ENCODE measurements around the gene NUPR1.
"Not testable (repeated sequence)": the region's sequence is repeated elsewhere in the genome, so short reads cannot be mapped to it uniquely, and the experiment has no call there.

NUPR1 gene

DNA sequence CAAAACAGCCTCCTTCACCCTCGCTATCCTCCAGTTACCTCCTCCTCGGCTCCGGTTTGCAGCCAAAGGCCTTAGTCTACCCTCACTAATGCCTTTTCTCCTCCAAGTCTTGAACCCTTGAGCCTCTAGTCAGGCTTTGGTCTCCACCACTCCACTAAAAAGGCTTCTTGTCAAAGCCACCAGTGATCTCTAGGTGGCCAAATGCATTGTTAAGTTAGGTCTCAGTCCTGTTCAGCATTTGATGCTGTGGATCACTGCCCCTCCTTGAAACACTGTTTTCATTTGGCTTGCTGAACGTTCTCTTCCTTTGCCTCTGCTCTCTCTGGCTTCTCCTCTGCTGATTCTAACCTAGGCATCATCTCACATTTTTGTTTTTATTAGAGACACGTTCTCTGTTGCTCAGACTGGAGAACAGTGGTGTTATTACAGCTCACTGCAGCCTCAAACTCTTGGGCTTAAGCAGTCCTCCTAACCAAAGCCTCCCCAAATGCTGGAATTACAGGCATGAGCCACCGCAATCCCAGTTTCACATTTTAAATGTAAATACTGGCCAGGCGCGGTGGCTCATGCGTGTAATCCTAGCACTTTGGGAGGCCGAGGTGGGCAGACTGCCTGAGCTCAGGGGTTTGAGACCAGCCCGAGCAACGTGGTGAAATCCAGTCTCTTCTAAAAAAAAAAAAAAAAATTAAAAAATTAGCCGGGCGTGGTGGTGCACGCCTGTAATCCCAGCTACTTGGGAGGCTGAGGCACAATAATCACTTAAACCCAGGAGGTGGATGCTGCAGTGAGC is 16.1 kb upstream of the NUPR1 start:
- no peak for DNase-seq (ENCODE audit: low read depth)

DNA sequence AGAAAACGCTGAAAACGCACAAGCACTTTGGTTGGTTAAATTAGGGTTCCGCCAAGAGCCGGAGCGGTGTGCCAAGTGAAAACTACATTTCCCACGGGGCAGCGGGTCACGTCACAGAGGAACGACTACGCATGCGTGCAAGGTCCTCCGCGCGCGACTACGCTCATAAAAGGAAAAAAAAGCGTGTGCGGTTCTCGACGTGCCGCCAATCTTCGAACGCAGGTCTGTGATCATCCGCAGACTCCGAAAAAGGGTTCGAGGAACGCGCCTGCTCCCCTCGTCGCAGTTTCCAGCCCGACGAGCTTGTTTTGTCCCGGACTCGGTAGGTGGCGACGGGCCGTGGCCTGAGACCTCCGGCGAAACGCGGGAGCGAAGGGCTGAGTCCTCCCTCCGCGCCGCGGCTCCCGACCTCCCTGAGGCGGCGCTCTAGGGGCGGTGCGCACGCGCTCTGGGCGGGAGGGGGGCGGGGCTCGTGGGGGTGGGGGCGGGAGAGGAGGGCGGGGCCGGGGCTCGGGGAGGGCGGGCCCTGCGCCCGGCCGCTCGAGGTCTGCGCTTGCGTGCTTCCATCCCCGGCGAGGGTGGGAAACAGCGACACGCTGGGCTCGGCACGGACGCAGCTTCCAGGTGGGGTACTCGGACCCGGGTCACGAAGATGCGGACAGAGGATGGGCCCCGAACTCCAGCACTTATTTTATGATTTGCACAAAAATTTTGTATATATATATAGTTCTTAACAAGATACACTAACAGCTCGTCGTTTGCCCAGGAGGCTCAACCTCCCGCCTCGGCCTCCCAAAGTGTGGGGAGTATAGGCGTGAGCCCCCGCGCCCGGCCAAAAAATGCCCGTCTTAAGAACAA is 15.2 kb upstream of the NUPR1 start, which contains the start of gene SGF29:
Gene SGF29 (plus strand): TSS at position 145 of the 858 bp plus-strand sequence. CDS start 27,150 bp downstream, outside the sequence.
- DNase-seq (ENCODE audit: low read depth), result peak; percentile 87

DNA sequence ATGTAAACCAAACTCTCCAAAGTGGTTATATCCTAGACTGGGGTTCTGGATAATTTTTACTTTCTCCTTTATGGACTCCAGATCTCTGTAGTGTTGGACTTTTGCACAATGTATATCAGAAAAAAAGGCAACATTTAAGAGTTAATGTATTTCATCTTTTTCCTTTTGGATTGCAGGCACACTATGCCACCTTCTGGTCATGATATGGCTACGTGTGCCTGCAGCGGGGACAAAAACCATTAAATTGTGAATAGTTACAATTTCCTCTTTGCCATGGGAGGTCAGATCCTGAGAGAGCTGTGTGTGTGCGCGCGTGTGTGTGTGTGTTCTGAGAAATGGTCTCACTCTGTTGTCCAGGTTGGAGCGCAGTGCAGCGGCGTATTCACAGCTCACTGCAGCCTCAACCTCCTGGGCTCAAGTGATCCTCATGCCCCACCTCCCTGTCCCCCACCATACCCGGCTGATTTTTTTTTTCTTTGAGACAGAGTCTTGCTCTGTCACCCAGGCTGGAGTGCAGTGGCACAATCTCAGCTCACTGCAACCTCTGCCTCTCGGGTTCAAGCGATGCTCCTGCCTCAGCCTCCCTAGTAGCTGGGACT is 10.6 kb upstream of the NUPR1 start:
- no peak for DNase-seq (ENCODE audit: low read depth)

GRCh38 chr16:28548306-28548802 is 9.6 kb upstream of the NUPR1 start:
- no peak for DNase-seq (ENCODE audit: low read depth)

GRCh38 chr16:28546626-28547025 is 7.9 kb upstream of the NUPR1 start:
- no peak for DNase-seq (ENCODE audit: low read depth)

DNA sequence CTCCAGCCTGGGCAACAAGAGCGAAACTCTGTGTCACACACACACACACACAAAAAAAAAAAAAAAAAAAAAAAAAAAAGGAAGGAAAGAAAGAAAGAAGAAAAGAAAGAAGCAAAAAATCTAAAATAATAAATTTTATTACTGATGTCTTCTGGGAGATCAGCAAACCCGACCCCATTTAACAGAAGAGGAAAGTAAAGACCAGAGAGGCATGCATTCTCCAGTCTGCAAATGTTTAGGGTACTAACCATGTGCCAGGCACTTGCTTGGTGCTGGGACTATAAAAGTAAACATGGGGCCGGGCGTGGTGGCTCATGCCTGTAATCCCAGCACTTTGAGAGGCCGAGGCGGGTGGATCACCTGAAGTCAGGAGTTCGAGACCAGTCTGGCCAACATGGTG is 7.2 kb upstream of the NUPR1 start:
- not testable (repeated sequence) for DNase-seq (ENCODE audit: low read depth)

DNA sequence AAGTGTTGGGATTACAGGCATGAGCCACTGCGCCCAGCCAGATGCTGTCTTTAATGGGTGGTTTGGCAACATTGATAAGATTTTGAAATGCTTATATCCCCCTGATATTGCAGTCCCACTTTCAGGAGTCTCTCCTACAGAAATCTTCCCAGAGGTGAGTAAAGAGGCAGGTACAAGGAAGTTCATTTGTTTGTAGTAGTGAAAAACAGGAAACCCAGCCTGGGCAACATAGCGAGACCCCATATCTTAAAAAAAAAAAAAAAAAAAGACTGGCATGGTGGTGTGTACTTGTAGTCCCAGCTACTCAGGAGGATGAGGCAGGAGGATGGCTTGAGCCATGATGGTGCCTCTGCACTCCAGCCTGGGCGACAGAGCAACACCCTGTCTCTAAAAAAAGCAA is 6.2 kb upstream of the NUPR1 start:
- DNase-seq (ENCODE audit: low read depth), result no peak

DNA sequence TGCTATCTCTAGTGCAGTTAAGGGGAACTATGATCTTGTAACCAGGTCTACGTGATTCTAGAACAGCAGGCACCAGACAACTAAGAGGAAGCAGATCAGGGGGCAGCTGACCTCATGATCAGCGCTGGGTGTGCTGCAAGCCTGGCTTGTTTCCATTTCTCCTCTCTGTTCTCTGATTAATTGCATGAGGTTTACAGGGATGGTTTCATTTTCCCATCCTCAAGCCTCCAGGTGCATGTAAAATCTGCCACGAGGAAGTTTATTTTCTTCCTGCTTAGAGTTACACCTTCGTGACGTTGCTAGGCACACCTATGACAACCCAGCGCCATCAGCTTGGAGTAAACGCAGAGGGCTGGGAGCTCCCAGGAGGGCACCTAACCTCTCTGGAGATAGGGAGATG is 4.3 kb upstream of the NUPR1 start:
- no peak for DNase-seq (ENCODE audit: low read depth)

GRCh38 chr16:28542646-28543045 is 3.9 kb upstream of the NUPR1 start:
- DNase-seq (ENCODE audit: low read depth), result no peak

- no peak for DNase-seq (ENCODE audit: low read depth)
These were observed 1.6 kb upstream of the NUPR1 start for GRCh38 chr16:28540346-28540745.

DNA sequence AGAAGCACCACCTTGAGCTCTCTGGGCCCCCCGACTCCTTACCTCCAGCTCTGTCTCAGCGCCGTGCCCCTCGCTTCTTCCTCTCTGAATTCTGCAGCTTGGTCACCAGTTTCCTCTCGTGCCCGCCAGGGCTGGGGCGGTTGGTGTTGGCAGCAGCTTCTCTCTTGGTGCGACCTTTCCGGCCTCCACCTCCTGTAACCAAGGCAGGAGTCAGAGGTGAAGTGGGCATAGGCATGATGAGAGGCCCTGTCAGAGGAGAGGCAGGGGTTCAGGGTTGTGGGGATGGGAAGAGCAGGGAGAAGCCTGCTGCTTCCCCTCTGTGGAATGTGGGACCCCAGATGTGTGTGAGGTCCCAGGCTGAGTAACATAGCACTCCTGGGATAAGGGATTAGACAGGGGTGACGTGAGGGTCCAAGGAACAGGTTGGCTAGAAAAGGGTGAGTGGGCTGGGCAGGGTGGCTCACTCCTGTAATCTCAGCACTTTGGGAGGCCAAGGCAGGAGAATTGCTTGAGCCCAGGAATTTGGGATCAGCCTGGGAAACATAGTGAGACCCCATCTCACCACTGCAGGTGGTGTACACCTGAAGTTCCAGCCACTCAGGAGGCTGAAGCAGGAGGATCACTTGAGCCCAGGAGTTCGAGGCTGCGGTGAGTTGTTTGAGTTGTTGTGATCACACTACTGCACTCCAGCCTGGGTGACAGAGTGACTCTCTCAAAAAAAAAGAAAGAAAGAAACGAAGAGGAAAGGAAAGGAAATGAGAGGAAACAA is 626 bp downstream of the NUPR1 start:
- no peak for DNase-seq (ENCODE audit: low read depth)

DNA sequence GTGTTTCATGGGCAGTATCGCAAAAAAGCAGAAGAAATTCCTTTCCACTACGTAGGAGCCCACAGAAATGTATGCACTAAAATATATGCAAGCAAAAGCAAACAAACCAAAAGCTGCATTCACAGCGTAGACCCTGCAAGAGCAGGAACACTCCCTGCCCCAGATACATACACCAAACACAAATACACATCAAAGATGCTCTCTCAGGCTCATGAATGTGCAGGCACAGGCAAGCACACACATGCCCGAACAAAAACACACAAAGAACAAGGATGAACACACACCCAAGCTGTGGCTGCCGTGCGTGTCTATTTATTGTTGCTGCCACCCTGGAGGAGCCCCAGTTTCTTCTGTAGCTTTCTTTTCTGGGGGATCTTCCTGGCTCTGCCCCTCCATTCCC is 1.7 kb downstream of the NUPR1 start:
- DNase-seq (ENCODE audit: low read depth), result no peak

- no peak for DNase-seq (ENCODE audit: low read depth)
These were observed 4.0 kb downstream of the NUPR1 start for GRCh38 chr16:28534542-28535373.

GRCh38 chr16:28532940-28533647 is 5.7 kb downstream of the NUPR1 start:
- no peak for DNase-seq (ENCODE audit: low read depth)

- no peak for DNase-seq (ENCODE audit: low read depth)
These were observed 6.7 kb downstream of the NUPR1 start for GRCh38 chr16:28531777-28532744.

- no peak for DNase-seq (ENCODE audit: low read depth)
These were observed 9.7 kb downstream of the NUPR1 start for GRCh38 chr16:28529124-28529523.

DNA sequence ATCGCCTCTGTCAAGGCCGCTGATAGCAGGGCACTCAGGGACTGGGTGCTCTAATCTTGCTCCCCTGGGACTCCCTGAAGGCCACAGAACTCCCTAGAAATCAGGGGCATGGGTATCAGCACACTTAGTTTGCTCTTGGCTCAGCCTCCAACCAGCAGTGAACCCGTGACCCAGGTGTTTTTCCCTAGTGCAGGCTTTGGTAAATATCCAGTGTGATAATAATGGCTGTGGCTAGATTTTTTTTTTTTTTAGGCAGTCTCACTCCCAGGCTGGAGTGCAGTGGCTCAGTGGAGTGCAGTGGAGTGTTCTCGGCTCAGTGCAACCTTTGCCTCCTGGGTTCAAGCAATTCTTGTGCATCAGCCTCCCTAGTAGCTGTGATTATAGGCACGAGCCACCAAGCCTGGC is 10.3 kb downstream of the NUPR1 start:
- DNase-seq (ENCODE audit: low read depth), result no peak

DNA sequence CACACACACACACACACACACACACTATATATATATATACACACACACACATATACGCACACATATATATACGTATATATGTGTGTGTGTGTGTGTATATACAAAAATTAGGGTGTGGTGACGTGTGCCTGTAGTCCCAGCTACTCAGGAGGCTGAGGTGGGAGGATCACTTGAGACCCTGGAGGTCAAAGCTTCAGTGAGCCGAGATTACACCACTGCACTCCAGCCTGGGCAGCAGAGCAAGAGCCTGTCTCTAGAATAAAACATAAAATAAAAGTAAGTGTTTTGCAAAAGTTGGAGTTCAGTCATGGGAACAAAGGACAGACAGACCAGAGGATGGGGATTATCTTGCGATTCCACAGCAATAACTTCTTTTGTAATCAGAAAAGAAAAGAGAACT is 10.8 kb downstream of the NUPR1 start:
- DNase-seq (ENCODE audit: low read depth), result no peak

All from activated T-helper 9 cell treated with anti-CD3 and anti-CD28 coated beads, Interleukin-2, amount 50 U/mL, for 16 hours (primary cell).